T follicular helper cell (primary cell): ENCODE data around the gene DOHH.
"Not testable (repeated sequence)": the region's sequence is repeated elsewhere in the genome, so short reads cannot be mapped to it uniquely, and the experiment has no call there.

ENCODE experiments used
- DNase-seq: peaks from one replicate; pipeline ENCODE4 v3.0.0-alpha.2; 2020; ENCODE audit warnings: low read depth

DOHH gene

GRCh38 chr19:3519126-3519525, 18.7 kb upstream of the DOHH start:
- no peak for DNase-seq

- no peak for DNase-seq
Observed at GRCh38 chr19:3518659-3519058, 18.2 kb upstream of the DOHH start.

- DNase-seq, result no peak
Observed at GRCh38 chr19:3518255-3518654, 17.8 kb upstream of the DOHH start.

- DNase-seq, result no peak
Observed at GRCh38 chr19:3517638-3518037, 17.2 kb upstream of the DOHH start.

- DNase-seq, result peak; percentile 48
Observed at GRCh38 chr19:3516675-3517207, 16.3 kb upstream of the DOHH start.

GRCh38 chr19:3515891-3516422, 15.5 kb upstream of the DOHH start:
- DNase-seq, result no peak

GRCh38 chr19:3514930-3515329, 14.5 kb upstream of the DOHH start:
- DNase-seq, result no peak

GRCh38 chr19:3513229-3514140, 13.0 kb upstream of the DOHH start:
- DNase-seq, result no peak

GRCh38 chr19:3512562-3513228, 12.2 kb upstream of the DOHH start:
- DNase-seq, result no peak

GRCh38 chr19:3511506-3512251, 11.2 kb upstream of the DOHH start:
- DNase-seq, result no peak

GRCh38 chr19:3510727-3511126, 10.3 kb upstream of the DOHH start:
- DNase-seq, result no peak

- no peak for DNase-seq
Observed at GRCh38 chr19:3509566-3509989, 9.1 kb upstream of the DOHH start.

GRCh38 chr19:3508771-3509535, 8.5 kb upstream of the DOHH start:
- DNase-seq, result no peak

- DNase-seq, result not testable (repeated sequence)
Observed at GRCh38 chr19:3508121-3508661, 7.7 kb upstream of the DOHH start.

- DNase-seq, result peak; percentile 36
Observed at GRCh38 chr19:3507371-3508120, 7.1 kb upstream of the DOHH start.

- DNase-seq, result peak; percentile 12
Observed at GRCh38 chr19:3506384-3507340, 6.2 kb upstream of the DOHH start.

GRCh38 chr19:3505598-3506383, 5.3 kb upstream of the DOHH start, which contains the start of gene FZR1:
FZR1 (plus strand) TSS chr19:3506311; CDS start chr19:3522990, 16,679 bp downstream.
- peak; percentile 99 for DNase-seq

GRCh38 chr19:3504735-3505134, 4.3 kb upstream of the DOHH start:
- DNase-seq, result no peak
